Activated T-helper 1 cell treated with anti-CD3 and anti-CD28 coated beads, Interleukin-12 subunit alpha, Interleukin-12 subunit beta, Interleukin-2, Interleukin-4 antibody, amounts not matched to agents 30 ng/mL and 10 ng/mL and 1 ng/mL, durations not matched to agents 14 hours and 24 hours and 36 hours (primary cell): ENCODE results near the gene PDE8B. TPM values are rescaled to one million over a fixed set of nuclear protein-coding genes. Genes with fewer than 3 reads are reported as not detected.

Experiments used
- DNase-seq: peaks from one replicate; pipeline ENCODE4 v3.0.0; 2021; ENCODE audit warnings: low spot score
- H3K27ac Mint-ChIP-seq: one replicate; pipeline ENCODE4 v1.8.0; 2021; ENCODE audit warnings: mild to moderate bottlenecking, mixed read lengths
- H3K27me3 Mint-ChIP-seq: one replicate; pipeline ENCODE4 v1.8.0; 2022; ENCODE audit warnings: mild to moderate bottlenecking, moderate library complexity, mixed read lengths; ENCODE audit not compliant: insufficient read depth
- H3K36me3 Mint-ChIP-seq: one replicate; pipeline ENCODE4 v1.8.0; 2021; ENCODE audit warnings: low read depth, mixed read lengths
- H3K4me1 Mint-ChIP-seq: one replicate; pipeline ENCODE4 v1.8.0; 2021; ENCODE audit warnings: low read depth, mixed read lengths
- H3K4me3 Mint-ChIP-seq: one replicate; pipeline ENCODE4 v1.8.0; 2021; ENCODE audit warnings: mild to moderate bottlenecking, moderate library complexity, mixed read lengths
- H3K9me3 Mint-ChIP-seq: one replicate; pipeline ENCODE4 v1.8.0; 2021; ENCODE audit warnings: mixed read lengths
- intact Hi-C: fragments of 100-400 bp; cut with micrococcal nuclease; formaldehyde crosslinking; loops from one replicate; pipeline ENCODE4 v1.15.1; 2024
- total RNA-seq: library from RNA; stranded (reverse); gene quantifications from 2 replicates; pipeline ENCODE4 v1.2.3, GENCODE V29; 2022

The PDE8B gene
- total RNA-seq, 1 donor from 2014 or later: 0.16 TPM

DNA sequence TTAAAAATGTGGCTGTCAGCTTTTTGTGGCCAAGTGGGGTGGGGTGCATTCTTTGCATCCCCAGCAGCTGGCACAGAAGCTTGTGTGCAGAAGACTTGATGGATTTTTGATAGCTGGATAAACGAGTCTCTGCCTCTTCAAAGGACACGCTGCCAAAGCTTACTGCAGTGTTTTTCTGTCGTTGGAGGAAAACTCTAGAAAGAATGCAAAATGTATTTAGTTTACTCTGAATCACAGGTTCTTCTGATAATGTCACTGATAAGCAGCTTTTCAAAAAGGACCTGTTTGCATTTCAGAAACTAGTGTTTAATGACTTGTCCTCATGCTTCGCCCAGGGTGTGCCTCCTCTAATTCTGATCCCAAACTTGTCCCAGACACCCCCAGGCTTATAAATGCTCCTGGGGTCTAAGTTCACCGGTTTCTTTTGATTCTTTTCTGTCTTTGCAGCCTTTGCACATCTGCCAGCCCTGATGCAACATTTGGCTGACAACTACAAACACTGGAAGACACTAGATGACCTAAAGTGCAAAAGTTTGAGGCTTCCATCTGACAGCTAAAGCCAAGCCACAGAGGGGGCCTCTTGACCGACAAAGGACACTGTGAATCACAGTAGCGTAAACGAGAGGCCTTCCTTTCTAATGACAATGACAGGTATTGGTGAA, 215.6 kb downstream of the PDE8B start:
- Mint-ChIP-seq H3K4me1 (no peaks in the 10 kb centered on the region), H3K9me3 (peaks cover 4% of the 10 kb centered on the region), H3K36me3 (peaks cover 5% of the 10 kb centered on the region), H3K27ac (no peak overlapping the region), H3K27me3 (no peaks in the 10 kb centered on the region), H3K4me3 (no peak overlapping the region)
- DNase-seq: no peak
- intact Hi-C loops: no loop called here

- peaks cover 4% of the 10 kb centered on the region for H3K9me3 Mint-ChIP-seq
- peaks cover 5% of the 10 kb centered on the region for H3K36me3 Mint-ChIP-seq
- H3K27ac Mint-ChIP-seq: no peak overlapping the region
- peaks cover 4% of the 10 kb centered on the region for H3K4me1 Mint-ChIP-seq
- intact Hi-C loops: no loop called here
- DNase-seq: no peak
- no peaks in the 10 kb centered on the region for H3K27me3 Mint-ChIP-seq
- no peak overlapping the region for H3K4me3 Mint-ChIP-seq
These were observed 216.2 kb downstream of the PDE8B start for GRCh38 chr5:77426670-77427069.

- H3K27ac Mint-ChIP-seq: no peak overlapping the region
- no peaks in the 10 kb centered on the region for H3K27me3 Mint-ChIP-seq
- H3K9me3 Mint-ChIP-seq: no peaks in the 10 kb centered on the region
These were observed 217.5 kb downstream of the PDE8B start for GRCh38 chr5:77427998-77428397.

GRCh38 chr5:77428526-77428925, 218.0 kb downstream of the PDE8B start:
- no peak for DNase-seq
- Mint-ChIP-seq H3K27me3 (no peaks in the 10 kb centered on the region), H3K36me3 (peaks cover 13% of the 10 kb centered on the region), H3K4me1 (peaks cover 8% of the 10 kb centered on the region), H3K4me3 (no peak overlapping the region), H3K27ac (no peak overlapping the region), H3K9me3 (no peaks in the 10 kb centered on the region)
- intact Hi-C loops: no loop called here

More at GRCh38 chr5:77427998-77428397, 217.5 kb downstream of the PDE8B start:
- H3K36me3 Mint-ChIP-seq: peaks cover 11% of the 10 kb centered on the region
- intact Hi-C loops: no loop called here
- no peak for DNase-seq
- no peak overlapping the region for H3K4me3 Mint-ChIP-seq
- H3K4me1 Mint-ChIP-seq: peaks cover 8% of the 10 kb centered on the region

DNA sequence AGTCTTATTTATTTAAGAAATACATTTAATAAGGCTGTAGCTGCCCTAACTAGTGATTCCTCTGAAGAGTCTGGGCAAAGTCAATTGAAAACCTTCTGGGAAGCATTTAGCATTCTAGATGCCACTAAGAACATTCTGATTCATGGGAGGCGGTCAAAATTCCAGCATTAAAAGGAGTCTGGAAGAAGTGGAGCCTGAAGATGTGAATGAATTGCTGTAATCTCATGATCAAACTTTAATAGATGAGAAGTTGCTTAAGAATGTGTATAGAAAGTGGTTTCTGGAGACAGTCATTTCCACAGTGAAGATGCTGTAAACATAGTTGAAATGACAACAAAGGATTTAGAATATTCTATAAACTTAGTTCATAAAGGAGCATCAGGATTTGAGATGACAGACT, 220.2 kb downstream of the PDE8B start:
- Mint-ChIP-seq H3K4me1 (peaks cover 8% of the 10 kb centered on the region), H3K27ac (no peak overlapping the region), H3K9me3 (no peaks in the 10 kb centered on the region), H3K27me3 (no peaks in the 10 kb centered on the region), H3K36me3 (peaks cover 17% of the 10 kb centered on the region), H3K4me3 (no peak overlapping the region)
- intact Hi-C loops: loop anchor here (5.0 kb wide), 1 partner anchor 62 kb away; the partner anchor contains the start of gene WDR41
- no peak for DNase-seq

DNA sequence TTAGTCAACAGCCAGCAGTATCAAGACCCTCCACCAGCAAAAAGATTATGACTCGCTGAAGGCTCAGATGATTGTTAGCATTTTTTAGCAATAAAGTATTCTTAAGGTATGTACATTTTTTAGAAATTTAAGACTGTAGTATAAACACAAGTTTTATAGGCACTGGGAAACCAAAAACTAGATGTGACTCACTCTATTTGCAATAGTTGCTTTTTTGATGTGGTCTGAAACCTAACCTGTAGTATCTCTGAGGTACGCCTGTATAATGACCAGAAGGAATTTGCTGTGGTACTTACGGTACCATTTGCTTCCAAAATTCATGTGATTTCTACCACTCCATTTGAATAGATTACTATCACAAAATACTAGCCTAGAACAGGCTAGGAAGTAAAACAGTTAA, 220.8 kb downstream of the PDE8B start:
- DNase-seq: no peak
- Mint-ChIP-seq H3K4me3 (no peak overlapping the region), H3K36me3 (peaks cover 18% of the 10 kb centered on the region), H3K27me3 (no peaks in the 10 kb centered on the region), H3K27ac (no peak overlapping the region), H3K4me1 (peaks cover 8% of the 10 kb centered on the region), H3K9me3 (no peaks in the 10 kb centered on the region)
- intact Hi-C loops: loop anchor here (5.0 kb wide), 1 partner anchor 61 kb away; the partner anchor contains the start of gene WDR41

- intact Hi-C loops: loop anchor here (5.0 kb wide), 1 partner anchor 61 kb away; the partner anchor contains the start of gene WDR41
- DNase-seq: no peak
- peaks cover 19% of the 10 kb centered on the region for H3K36me3 Mint-ChIP-seq
- no peaks in the 10 kb centered on the region for H3K27me3 Mint-ChIP-seq
- H3K4me1 Mint-ChIP-seq: peaks cover 8% of the 10 kb centered on the region
- H3K27ac Mint-ChIP-seq: no peak overlapping the region
- H3K4me3 Mint-ChIP-seq: no peak overlapping the region
- H3K9me3 Mint-ChIP-seq: no peaks in the 10 kb centered on the region
These were observed 221.2 kb downstream of the PDE8B start for GRCh38 chr5:77431719-77432118.

DNA sequence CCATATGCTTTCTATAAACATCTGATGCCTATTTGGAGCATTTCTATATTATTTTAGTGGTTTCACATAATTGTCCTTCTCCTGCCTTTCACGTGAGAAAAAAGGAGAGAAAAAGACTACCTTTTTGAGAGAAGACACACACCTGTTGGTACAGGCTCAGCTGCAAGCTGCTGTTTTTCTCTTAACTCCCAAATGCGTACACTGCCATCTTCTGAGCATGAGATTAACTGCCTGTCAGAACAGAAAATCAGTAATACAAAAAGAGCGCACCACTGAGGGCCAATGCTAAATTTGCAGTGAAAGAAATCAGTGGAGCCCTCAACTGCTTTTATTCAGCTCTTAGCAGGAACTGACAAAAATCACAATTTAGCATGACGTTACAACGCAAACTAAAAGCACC, 226.7 kb downstream of the PDE8B start:
- H3K36me3 Mint-ChIP-seq: peaks cover 13% of the 10 kb centered on the region
- H3K9me3 Mint-ChIP-seq: no peaks in the 10 kb centered on the region
- intact Hi-C loops: loop anchor here (1.0 to 2.0 kb wide), 2 partner anchors 293 to 568 kb away; no protein-coding TSS in a partner anchor
- no peak overlapping the region for H3K4me3 Mint-ChIP-seq
- DNase-seq: no peak
- no peaks in the 10 kb centered on the region for H3K4me1 Mint-ChIP-seq
- no peak overlapping the region for H3K27ac Mint-ChIP-seq
- H3K27me3 Mint-ChIP-seq: no peaks in the 10 kb centered on the region

- H3K4me3 Mint-ChIP-seq: no peak overlapping the region
- DNase-seq: no peak
- H3K27ac Mint-ChIP-seq: no peak overlapping the region
- no peaks in the 10 kb centered on the region for H3K9me3 Mint-ChIP-seq
- intact Hi-C loops: no loop called here
- H3K36me3 Mint-ChIP-seq: peaks cover 9% of the 10 kb centered on the region
- H3K4me1 Mint-ChIP-seq: no peaks in the 10 kb centered on the region
- H3K27me3 Mint-ChIP-seq: no peaks in the 10 kb centered on the region
These were observed 227.6 kb downstream of the PDE8B start for GRCh38 chr5:77438071-77438470.

DNA sequence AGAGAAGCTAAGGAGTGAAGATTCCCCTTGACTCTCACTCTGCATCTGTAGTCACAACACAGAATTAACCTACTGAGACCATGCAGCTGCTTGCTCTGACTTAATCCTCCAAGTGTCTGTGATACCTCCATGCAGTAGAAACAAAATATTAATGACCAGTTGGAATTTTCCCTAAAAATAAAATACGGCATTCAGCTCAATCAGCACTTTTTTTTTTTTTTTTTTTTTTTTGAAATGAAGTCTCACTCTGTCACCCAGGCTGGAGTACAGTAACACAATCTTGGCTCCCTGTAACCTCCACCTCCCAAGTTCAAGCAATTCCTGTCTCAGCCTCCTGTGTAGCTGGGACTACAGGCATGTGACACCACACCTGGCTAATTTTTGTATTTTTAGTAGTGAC, 233.2 kb downstream of the PDE8B start:
- Mint-ChIP-seq H3K36me3 (peaks cover 14% of the 10 kb centered on the region), H3K4me1 (no peaks in the 10 kb centered on the region), H3K9me3 (peaks cover 10% of the 10 kb centered on the region), H3K27me3 (no peaks in the 10 kb centered on the region), H3K27ac (no peak overlapping the region), H3K4me3 (no peak overlapping the region)
- intact Hi-C loops: no loop called here
- no peak for DNase-seq

DNA sequence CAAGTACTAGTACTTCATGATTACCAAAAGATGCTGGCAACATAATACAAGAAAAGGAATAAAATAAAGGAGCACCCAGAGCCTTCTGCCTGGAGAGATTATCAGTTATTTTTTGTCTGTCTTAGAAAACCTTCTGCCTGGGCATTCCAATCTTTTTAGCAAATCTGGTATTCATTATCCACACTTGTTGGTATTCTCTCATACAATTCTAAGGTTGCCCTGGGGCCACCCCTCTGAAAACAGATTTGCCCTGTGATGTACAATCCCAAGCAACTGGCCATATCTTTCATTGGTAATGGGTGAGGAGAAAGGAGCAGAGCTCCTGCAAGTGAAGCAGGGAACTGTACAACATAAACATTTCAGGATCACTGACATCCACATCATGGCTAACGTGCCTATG, 233.9 kb downstream of the PDE8B start:
- peaks cover 10% of the 10 kb centered on the region for H3K9me3 Mint-ChIP-seq
- H3K27ac Mint-ChIP-seq: no peak overlapping the region
- intact Hi-C loops: no loop called here
- no peaks in the 10 kb centered on the region for H3K4me1 Mint-ChIP-seq
- H3K36me3 Mint-ChIP-seq: peaks cover 19% of the 10 kb centered on the region
- no peak overlapping the region for H3K4me3 Mint-ChIP-seq
- no peaks in the 10 kb centered on the region for H3K27me3 Mint-ChIP-seq
- DNase-seq: no peak

- intact Hi-C loops: no loop called here
- no peaks in the 10 kb centered on the region for H3K4me1 Mint-ChIP-seq
- no peak overlapping the region for H3K27ac Mint-ChIP-seq
- H3K4me3 Mint-ChIP-seq: no peak overlapping the region
- H3K27me3 Mint-ChIP-seq: no peaks in the 10 kb centered on the region
- no peak for DNase-seq
- H3K36me3 Mint-ChIP-seq: peaks cover 24% of the 10 kb centered on the region
- peaks cover 10% of the 10 kb centered on the region for H3K9me3 Mint-ChIP-seq
These were observed 238.4 kb downstream of the PDE8B start for GRCh38 chr5:77448831-77449230.

DNA sequence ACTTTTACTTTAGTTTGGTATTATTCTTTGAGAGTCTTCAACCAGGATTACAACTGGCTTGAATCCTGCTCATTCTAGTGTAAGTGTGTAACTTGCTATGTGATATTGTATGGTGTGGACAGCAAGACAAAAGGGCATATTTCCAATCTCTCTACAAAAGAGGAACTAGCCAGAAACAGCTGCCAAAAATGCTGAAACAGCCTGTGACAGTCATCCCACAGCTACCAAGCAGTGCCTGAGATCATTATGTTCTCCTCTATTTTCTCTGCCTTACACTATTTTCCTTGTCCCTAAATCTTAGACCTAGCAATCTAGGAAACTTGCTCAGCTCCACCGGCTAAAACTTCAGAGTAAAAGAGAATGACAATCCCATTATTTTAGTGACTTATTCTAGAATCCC, 238.8 kb downstream of the PDE8B start:
- peaks cover 24% of the 10 kb centered on the region for H3K36me3 Mint-ChIP-seq
- no peak for DNase-seq

DNA sequence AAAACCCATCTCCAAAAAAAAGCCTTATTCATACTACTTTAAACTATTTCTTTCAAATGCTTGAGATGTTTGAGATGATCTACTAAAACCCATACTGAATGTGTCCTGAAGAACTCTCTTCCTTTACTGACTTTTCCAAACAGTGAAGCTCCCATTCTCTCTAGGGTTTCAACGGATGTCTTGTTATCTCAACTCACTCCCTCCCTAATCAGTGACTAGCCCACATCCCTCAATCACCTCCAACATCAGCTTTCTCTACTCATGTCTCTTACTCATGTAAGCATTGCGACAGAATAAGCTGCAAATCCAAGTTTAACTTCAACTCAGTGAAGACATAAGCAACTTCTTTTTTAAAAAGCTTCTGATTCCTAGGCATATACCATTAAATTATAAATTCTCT, 239.5 kb downstream of the PDE8B start:
- no peak for DNase-seq
- Mint-ChIP-seq H3K4me3 (no peak overlapping the region), H3K36me3 (peaks cover 24% of the 10 kb centered on the region), H3K4me1 (no peaks in the 10 kb centered on the region), H3K27me3 (no peaks in the 10 kb centered on the region), H3K27ac (no peak overlapping the region), H3K9me3 (peaks cover 10% of the 10 kb centered on the region)
- intact Hi-C loops: no loop called here

More for the DNA sequence above, 238.8 kb downstream of the PDE8B start:
- intact Hi-C loops: no loop called here
- H3K27me3 Mint-ChIP-seq: no peaks in the 10 kb centered on the region
- H3K27ac Mint-ChIP-seq: no peak overlapping the region
- no peak overlapping the region for H3K4me3 Mint-ChIP-seq
- H3K9me3 Mint-ChIP-seq: peaks cover 10% of the 10 kb centered on the region
- H3K4me1 Mint-ChIP-seq: no peaks in the 10 kb centered on the region
